HG02798 (cell line): Measurements from ENCODE around the gene IER5.

Experiments
- ATAC-seq: cut with Tn5 transposase; IDR thresholded peaks from one replicate; pipeline ENCODE4 v1.9.1; 2021; ENCODE audit warnings: mild to moderate bottlenecking; ENCODE audit not compliant: unreplicated experiment, poor library complexity

Gene IER5

DNA sequence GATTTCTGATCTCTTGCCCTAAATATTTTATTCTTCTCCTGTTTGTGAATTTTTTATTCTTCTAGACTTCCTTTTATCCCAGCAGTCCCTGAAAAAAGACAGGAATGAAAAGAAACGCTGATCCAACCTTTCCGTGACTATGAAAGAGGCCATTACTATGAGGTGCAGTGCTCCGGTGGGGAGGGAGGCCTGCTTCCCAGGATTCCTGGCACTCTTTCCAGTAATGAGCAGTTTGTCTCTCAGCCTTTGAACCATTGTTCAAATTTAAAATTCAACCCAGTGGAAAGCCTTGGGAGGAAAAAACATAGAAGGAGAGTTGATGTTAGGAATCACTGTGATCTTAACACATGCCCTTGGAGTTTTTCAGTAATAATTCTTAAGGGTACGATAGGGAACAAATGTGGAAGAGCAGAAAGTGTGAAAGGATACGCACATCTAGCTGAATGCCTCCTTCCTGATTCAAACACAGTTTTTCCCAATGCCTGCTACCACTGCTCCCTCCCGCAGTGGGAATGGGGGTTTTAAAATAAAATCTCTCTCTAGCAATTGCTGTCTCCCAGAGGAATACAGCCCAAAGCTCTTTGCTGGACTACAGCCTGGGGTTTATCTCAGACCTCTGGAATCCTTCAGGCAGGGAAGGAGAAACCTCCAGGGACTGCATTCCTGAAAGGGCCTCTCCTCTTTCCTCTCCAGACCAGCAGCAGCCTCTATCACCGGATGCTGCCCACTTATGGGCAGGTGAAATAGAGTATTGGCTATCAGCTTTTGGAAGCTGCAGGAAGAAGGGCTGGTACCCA lies 6.1 kb downstream of the IER5 start:
- ATAC-seq: no peak

DNA sequence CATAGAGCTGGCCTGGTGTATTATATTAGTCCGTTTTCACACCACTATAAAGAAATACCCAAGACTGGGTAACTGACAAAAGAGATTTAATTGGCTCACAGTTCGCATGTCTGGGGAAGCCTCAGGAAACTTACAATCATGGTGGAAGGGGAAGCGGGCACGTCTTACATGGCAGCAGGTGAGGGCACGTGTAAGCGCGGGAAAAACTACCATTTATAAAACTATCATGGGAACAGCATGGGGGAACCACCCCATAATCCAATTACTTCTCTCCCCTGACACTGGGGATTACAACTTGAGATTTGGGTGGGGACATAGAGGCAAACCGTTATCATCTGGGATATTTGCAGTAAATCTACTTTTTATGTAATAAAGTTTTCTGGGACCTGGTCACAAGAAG lies 6.8 kb downstream of the IER5 start:
- no peak for ATAC-seq

DNA sequence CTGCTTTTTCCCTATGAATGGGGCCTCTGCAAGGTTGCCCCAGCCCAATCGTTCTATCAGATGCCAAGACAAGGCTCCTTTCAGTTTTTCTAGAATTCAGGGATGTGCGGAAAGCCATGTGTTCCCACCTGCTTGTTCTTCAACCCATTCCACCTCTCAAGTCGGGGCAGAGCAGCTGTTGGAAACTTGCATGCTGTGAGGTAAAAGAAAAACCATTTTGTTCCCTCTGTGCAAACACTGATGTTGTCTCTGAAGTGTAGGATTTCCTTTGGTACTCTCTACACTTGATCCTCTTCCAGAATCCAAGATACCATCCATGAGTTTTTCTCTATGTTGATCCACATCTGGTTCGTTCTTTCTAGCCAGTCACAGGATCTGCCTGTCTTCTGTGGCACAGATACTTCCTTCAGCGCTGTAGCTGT lies 7.3 kb downstream of the IER5 start:
- ATAC-seq: no peak

DNA sequence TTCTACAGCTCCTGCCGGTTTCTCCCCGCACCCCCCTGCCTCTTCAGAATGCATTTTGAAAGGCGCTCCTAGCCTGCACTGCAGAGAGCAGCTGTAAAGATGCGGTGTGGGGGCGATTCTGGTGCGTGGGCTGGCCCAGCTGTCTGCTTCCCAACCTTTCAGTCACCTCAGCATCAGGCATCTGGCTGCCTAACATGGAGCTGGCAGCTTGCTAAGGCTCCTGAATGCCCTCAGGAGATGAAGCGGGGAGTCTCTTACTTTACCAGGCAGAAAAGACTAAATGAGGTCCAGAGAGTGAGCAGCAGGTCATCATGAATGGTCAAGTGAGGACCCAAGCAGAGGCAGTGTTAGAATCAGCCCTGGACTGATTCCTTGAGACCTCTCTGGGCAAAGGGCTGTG lies 8.7 kb downstream of the IER5 start:
- no peak for ATAC-seq

DNA sequence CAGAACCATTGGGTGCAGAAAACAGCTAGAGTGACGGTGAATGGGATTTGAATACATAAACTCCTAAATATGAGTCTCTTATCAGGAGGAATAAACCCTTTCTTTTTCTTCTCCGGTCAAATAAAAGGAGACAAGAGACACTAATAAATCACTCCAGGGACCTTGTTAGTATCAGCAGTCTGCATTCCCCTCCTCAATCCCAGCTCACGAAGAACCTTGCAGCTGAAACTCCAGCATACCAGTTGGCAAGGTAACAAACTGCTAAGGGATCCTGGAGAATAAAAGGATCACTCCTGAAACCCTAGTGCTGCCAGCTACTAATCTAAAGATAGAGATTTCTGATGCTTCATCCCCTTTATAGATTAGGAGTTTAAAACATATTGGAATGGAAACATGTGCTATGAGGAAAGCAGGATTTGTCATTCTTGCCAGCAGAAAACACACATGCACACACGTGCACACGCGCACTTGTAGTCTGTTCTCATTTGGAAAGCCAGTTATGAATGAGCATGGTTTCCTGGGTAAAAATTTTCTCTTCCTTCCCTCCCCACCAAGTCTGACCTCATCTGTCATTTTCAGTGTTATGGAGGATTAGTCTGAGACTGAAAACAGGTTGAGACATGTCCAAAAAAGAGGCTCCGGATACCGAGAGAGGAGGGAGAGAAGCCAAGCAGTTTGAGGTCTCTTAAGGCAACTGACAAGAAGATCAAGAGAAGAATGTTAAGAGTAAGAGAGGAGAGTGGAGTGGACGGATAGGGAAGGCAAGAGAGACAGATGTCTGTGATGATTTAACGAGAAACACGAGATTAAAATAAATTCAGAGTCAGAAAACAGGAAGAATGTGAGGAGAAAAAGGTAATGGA lies 10.9 kb downstream of the IER5 start:
- ATAC-seq: peak; percentile 67

DNA sequence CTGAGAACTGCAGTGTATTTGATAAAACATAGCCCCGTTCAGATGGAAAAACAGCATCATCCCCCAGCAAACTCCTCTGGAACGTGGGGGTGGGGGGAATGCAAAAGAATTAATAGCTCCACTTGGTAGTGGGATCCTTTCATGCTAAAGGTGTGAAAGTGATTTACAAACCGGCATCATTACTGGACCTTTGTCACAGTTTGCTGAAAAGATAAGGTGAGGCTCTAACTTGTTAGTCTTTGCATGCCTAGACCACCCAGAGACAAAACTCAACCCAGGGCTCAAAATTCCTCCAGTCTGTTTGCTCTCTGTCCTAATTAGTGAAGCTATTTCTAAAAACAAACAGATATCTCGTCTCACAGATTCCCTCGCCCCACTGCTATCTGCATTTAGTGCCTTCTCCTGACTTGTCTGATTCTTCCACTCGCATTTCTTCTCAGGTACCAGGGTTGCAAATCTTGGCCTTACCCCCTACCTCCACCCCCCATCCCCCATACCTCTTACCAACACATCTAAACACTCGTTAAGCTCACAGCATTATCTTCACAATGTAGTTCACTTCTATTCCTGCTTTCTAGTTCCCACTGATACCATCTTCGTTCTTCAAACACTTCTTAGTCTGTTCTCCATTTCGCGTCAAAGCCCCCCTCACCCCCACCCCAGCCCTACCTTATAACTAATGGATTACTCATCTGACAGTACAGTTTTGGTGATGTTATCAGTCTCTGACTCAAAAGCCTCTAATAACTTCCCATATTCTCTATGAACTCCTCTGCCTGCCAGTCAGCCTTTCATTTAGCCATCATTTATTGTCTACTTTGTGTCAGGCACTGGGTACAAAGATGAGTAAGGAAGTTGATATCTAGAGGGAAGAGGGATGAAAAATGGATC lies 11.8 kb downstream of the IER5 start:
- ATAC-seq: no peak

DNA sequence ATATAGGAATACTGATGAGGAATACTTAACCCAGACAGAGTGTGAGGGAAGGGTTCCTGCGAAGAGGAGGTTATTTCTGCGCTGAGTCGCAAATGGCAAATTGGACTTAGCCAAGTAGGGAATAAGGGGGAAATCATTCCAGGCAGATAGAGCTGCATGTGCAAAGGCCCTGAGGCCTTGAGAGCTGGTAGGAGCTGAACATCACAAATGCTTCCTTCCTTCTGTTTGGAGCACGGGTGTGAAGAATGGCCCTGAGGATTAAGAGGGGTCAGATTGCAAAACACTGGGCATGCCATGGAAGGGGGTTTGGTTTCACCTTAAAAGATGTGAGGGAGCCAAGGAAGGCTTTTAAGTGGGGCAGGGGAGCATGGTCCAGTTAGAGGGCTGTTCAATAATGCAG lies 12.4 kb downstream of the IER5 start:
- no peak for ATAC-seq

DNA sequence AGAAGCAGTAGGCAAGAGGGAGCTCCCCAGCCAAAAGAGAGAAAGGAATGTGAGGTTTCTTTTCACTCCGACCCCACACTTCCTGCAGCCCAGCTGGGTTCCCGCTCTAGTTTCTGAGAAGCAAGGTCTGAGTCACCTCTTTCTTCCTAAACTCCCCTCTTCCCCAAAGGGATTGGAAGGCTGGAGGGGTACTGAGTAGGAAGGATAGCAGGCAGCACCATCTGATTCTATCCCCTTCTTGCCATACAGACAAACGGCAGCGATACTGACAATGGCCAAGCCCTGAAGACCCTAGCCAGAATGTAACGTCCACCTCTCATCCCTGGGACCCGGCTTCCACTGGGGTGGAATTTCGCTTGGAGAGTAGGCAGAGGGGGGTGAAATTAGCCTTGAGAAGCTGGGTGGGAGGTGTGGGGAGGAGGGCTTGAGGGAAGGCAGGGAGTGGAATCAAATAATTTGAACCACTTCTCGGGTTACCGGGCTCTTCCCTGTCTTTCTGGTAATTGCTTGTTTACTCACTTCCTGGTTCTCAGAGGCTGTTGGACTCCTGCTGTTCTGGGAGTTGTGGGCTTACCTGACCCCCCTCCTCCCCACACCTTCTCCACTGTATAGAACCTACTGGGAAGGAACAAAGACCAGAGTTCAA lies 13.2 kb downstream of the IER5 start:
- no peak for ATAC-seq

DNA sequence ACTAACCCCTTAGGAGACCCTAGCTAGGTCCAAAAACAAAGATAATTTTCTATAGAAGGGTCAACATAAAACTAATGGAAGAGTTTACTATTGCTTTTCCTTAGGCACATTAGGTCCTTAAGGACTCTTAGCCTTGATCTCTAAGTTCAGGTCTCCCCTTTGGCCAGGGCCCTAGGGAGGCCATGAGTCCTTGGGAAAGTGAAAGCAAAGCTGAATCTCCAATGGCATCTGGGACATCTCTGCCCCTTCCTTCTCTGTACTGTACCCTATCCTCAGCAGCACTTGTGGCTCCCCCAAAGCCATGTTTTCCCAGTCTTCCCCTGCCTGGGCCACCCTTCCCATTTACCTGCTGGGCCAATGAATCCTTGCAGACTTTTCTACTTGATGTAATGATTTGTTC lies 14.3 kb downstream of the IER5 start:
- ATAC-seq: no peak

DNA sequence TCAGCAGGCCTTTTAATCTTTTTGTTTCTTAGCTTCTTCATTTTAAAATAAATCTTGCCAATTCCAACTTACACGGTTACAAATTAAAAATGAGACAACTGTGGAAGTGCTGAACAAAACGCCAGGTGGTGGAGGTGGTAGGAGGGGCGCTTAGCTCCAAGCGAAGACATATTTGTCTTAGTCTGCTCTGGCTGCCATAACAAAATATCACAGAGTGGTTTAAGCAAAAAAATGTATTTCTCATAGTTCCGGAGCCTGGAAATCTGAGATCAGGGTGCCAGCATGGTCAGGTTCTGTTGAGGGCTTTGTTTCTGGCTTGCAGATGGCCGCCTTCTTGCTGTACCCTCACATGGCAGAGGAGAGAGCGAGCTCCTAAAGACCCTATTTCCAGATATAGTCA lies 14.9 kb downstream of the IER5 start:
- ATAC-seq: no peak

DNA sequence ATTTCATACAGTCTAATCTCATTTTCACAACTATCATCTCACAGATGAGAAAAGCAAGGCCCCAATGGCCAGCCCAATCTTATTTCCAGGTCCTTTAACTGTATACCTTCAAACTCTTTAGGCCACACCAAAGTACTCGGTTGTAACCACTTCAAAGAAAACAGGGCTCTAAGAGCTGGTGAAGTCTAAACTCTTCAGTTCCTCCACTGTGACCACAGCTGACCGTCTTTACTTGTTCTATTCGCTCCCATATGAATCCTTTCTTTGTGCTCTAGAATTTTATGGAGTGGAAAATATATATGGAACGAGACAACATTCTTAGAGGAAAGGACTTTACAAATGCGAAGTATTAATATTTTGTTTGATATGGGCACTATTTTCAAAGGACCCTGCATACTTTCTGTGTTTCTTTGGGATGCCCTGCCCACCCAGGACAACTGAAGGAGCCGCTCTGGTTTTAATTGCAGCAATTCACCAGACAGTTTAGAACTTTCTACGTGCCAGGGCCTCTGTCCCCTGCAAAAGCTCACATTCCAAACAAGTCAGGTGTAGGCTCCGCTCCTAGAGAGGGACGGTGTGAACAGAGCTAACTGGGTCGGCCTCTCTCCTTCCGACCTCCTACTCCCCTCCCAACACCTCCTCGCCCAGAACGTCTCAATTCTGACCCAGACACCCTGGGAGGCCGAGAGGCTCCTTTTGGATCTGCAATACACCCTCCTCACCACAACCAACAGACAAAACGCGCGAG lies 15.7 kb downstream of the IER5 start:
- no peak for ATAC-seq

DNA sequence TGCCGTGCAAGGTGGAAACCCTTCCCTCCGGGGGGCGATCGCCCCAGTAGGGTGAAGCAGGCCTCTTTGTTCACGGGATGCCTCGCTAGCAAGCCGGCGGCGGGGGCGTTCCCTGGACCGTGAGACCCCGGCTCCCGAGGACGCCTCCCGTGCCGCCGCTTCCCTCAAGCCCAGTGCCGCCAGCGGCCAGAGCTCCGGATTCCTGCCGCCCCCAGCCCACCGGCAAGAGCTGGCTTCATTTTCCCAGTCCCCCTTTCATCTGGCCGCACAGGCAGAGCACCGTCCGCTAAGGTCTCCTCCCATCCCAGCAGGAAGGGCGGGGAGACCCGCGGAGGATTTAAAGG lies 16.3 kb downstream of the IER5 start:
- ATAC-seq: peak; percentile 14

DNA sequence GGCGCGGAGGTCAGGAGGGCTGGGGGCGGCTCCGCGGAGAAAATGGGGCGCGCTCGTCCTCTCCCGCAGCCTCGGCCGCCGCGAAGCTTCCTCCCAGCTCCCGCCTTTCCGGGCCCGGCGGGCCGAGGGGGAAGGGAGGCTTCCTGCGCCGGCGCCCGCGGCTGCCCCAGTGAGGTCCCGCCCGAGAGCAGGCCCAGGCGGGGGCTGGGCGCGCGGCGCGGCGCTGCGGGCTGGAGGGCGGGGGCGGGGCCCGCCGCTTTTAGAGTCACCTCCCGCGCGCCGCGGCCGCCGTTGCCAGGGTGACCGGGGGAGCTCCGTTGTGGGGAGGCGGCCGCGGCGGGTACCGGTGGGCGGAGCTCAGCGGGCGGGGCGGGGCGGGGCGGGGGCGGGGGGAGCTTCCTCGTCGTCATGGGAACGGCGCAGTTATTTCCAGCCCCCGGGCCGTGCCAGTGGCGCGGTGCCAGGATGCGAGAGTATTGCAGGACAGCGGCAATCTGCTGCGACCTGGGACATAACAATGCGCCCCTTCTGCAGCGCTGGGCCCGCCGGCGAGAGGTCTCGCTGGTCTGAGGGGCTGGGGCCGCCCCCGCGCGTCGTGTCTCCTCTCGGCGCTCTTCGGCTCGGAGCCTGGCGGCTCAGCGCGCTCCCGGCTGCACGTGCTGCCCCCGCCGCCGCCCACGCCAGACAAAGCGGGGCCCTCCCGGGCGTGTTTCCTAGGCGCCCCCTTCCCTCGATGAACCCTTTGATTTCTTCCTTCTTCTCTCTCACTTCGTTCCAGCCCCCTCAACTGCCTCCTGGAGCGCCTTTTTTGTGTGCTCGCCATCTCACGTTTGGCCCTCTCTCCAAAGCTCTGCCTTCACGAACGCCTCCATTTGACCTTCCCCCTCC lies 16.9 kb downstream of the IER5 start:
- ATAC-seq: peak; percentile 83

DNA sequence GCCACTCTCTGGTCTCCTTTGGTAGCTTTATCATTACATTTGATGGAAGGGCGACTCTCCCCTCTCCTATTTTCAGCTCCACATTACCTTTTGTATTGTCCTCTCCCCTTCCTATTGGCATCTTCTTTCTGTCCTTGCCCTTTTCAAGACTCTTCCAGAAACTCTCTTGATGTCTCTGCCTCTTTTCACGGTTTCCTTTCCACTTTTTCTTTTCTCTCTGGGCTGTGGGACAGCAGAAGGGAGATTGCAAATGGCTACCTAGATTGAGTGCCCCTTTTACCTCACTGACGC lies 17.5 kb downstream of the IER5 start:
- no peak for ATAC-seq

DNA sequence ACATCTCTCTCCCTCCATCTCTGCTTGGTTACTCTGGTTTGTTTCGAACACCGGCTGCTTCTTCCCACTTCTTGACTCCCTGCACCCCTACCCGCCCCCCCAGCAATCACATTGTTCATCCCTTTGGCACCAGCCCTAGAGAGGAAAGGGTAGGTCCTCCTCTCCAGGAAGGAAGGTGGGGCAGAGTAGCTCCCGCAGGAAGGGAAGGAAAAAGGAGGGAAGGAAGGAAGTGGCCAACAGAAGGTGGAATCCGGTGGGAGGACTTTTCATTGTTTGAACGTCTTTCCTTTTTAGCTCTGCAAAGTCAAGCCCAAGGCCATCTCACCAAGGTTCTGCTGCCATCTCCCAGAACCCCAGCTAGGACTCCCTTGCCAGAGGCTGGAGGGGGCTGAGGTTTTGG lies 18.0 kb downstream of the IER5 start:
- no peak for ATAC-seq

DNA sequence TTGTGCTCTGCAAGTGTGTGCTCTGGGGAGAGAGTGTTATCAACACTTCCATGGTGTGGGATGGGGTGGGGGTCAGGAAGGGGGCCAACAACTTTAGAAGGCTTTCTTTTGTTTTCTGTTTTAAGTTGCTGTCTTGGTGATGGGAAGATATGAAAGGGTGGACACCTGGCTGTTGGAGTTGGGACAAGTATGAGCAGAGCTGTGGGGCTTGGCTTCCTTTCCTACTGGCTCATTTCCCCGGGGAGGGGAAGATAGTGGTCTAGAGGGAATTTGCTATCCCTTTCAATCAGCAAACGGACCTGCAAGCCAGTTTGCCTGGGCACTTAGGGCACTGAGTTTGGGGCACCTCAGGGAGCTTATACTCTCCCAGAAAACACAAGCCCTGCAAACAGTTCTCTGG lies 19.2 kb downstream of the IER5 start:
- no peak for ATAC-seq

DNA sequence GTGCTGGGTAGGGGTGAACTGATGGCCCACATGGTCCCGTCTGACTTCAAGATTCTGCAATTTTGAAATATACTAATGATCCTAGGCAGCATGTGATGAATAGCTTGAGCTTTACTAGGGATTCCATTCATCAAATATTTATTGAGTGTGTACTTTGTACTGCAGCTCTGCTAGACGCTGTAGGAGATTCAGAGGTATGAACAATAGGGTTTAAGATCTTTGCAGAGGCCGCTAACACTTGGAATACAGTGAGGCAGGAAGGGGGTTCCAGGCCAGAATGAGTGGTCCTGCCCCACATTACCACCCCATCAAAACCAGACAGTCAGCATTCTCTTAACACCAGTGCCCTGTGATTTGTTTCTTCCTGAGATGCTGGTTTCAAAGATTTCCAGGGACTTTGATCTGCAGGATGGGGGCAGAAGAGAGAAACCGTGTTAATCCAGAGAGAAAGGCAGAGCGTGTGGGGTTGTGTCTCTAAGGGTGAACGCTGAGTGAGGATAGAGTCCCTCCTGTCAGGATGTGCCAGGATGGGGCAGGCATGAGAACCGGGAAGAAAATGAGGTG lies 19.9 kb downstream of the IER5 start:
- ATAC-seq: no peak

DNA sequence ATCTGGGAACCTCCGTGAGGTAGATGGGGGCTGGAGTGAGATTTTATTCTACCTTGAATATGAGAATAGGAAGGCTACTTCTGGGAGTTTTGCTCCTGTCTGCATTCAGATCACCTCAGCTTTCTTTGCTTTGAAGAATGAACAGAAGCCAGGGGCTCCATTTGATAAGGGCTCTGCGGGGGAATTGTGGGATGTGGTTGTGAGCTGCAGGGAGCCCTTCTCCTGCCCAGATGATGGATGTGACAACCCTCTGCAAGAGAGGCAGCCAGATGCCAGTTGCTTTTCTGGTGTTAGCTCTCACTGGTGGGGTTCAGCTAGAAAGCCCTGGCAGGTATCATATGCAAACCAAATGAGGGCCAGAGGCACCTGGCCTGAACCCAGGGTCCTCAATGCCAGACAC lies 21.5 kb downstream of the IER5 start:
- no peak for ATAC-seq

DNA sequence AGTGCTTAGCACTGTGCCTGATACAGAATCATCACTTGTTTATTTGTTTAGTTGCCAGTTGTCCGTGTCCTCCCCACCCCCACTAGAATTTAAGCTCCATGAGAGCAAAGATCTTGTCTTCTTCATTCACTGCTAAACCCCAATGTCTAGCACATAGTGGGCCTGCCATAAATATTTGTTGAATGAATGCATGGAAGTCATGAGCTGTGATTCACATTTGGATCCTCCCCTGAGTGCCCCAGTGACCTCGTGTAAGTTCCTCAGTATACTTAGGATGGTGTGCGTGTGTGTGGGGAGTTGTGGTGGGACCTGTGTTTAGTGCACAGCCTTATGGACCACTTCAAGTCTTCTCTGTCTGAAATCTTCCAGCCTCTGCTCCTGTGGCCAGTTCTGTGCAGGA lies 23.1 kb downstream of the IER5 start:
- no peak for ATAC-seq
